NCI-H526 (cell line): Measurements from ENCODE around the gene CDKN2D.

Experiments used
- DNase-seq, 2 experiments: peaks; one replicate each; lab custom pipeline; 2025; lab: John Stamatoyannopoulos, UW

Gene CDKN2D

GRCh38 chr19:10520652-10521318 is 48.0 kb downstream of the CDKN2D start:
- DNase-seq = no peak

GRCh38 chr19:10519421-10519820 is 49.4 kb downstream of the CDKN2D start:
- no peak for DNase-seq

GRCh38 chr19:10518444-10519361 is 50.1 kb downstream of the CDKN2D start:
- no peak for DNase-seq

- peak in 1 of 2 experiments; percentile 23 for DNase-seq
Measured at GRCh38 chr19:10517760-10518443, 50.9 kb downstream of the CDKN2D start.

GRCh38 chr19:10517361-10517759 is 51.4 kb downstream of the CDKN2D start, which contains the start of gene S1PR5:
Gene S1PR5 (minus strand): TSS chr19:10517447. CDS start chr19:10515011, 2,436 bp downstream.
- peak in 1 of 2 experiments; percentile 27 for DNase-seq

- no peak for DNase-seq
Measured at GRCh38 chr19:10516671-10517286, 52.0 kb downstream of the CDKN2D start.
